Fibroblast of skin of back (primary cell): ENCODE data around the gene HEXIM2.

ENCODE experiments used
- DNase-seq: peaks from one replicate; pipeline ENCODE4 v3.0.0-alpha.2; 2013

Gene HEXIM2

DNA sequence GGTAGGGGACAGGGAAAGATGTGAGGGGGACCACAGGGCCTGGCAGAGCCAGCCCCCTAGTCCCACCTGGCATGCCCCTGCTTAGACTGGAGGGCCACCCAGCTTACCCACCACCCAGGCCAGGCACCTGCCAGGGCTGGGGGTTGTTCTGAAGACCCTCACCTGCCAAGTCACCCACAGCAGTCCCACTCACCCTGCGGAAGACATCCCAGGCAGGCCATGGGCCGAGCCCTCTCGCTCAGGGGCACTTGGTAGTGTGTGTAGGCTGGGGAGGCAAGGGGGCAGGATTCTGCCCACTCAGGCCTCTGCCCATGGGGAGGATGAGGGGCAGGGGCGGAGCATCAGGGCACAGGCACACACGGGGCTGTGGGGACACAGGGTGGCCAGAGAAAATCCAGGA, 33.3 kb upstream of the HEXIM2 start:
- no peak for DNase-seq

- no peak for DNase-seq
Observed at GRCh38 chr17:45128989-45129388, 32.7 kb upstream of the HEXIM2 start.

GRCh38 chr17:45129426-45129939, 32.2 kb upstream of the HEXIM2 start:
- peak; percentile 59 for DNase-seq

DNA sequence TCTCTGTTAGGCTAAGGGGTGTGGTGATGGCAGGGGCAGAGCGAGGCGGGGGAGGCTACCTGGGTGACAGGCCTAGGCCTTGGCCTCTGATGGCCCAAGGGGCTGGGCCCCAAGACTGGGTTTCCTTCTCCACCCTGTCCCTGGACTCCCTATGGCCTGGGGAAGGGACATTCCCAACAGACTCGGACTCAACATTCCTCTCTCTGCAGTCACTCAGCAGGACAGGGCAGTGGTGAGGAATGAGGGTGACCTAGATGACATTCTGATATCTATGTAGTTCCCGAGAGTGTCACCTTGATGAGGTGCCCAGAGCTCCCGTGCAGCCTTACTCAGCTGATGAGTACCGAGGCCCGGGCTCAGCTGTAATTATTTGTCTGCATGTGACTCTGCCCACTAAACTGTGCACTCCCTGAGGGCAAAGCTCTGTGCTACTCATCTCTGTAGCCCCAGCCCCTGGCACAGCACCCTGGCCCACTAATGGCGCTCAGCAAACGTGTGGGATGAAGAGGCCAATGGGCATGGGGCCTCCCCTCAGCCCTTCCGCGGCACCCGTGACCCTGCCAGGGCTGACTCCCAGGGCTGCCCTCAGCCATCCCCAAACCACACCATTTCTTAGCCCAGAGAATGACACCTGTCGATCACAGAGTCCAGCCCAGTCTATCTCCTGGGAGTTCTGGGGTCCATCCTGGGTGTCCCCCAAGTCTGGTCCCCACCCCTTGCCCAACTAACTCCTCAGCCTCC, 31.6 kb upstream of the HEXIM2 start:
- peak; percentile 53 for DNase-seq

DNA sequence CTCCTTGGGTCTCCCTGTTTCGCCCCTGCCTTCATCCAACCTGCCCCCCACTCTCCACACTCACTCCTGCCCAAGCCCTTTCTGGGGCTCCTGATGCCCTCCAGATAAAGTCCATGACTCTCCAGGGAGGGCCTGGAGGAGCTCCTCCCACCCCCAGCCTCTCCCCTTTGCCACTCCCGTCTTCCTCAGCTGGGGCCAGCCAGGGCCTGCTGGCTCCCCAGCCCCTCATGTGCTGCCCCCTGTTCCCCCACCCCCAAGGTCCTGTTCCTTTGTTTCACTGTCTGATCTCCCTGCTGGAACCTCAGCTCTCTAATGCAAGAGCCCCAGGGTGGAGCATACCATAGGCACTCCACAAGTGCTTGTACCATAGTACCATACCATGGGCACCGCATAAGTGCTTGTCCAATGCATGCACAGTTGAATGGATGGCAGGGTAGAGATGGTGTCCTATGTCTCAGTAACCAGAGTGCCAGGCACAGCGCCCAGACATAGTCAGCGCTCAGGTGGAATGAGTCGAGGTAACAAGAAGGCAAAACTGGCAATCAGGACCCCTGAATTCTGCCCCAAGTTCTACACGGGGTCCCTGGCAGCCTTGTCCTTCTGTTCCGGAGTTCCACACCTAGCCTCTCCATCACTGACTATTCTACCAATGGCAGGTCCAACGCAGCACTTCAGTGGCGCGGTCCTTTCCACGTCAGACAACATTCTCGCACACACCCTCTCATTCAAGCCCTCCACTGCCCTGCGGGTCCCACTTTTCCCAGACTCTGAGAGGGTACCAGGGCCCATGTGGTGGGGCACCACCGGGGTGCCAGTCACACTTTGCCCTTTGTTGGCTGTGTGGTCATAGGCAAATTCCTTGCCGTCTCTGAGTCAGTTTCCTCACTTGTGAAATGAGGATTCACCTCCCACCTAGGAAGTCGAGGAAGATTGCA, 30.7 kb upstream of the HEXIM2 start:
- no peak for DNase-seq

GRCh38 chr17:45131616-45132319, 29.9 kb upstream of the HEXIM2 start:
- DNase-seq: peak; percentile 51

DNA sequence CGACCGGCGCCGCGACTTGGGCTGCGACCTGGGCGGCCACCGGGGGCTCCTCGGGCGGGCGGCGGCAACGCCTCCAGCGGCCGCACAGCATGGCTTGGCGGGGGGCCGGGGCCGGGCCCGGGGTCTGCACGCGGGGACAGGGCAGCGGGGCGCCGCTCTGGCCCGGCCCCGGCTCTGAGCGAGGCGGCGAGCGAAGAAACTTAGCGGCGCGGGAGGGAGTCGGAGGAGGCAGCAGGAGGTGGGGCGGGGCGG, 29.4 kb upstream of the HEXIM2 start, which contains the start of gene PLCD3:
PLCD3 (minus strand) TSS at position 196 of the 252 bp plus-strand sequence; CDS start at position 91, 105 bp downstream.
- DNase-seq: no peak

DNA sequence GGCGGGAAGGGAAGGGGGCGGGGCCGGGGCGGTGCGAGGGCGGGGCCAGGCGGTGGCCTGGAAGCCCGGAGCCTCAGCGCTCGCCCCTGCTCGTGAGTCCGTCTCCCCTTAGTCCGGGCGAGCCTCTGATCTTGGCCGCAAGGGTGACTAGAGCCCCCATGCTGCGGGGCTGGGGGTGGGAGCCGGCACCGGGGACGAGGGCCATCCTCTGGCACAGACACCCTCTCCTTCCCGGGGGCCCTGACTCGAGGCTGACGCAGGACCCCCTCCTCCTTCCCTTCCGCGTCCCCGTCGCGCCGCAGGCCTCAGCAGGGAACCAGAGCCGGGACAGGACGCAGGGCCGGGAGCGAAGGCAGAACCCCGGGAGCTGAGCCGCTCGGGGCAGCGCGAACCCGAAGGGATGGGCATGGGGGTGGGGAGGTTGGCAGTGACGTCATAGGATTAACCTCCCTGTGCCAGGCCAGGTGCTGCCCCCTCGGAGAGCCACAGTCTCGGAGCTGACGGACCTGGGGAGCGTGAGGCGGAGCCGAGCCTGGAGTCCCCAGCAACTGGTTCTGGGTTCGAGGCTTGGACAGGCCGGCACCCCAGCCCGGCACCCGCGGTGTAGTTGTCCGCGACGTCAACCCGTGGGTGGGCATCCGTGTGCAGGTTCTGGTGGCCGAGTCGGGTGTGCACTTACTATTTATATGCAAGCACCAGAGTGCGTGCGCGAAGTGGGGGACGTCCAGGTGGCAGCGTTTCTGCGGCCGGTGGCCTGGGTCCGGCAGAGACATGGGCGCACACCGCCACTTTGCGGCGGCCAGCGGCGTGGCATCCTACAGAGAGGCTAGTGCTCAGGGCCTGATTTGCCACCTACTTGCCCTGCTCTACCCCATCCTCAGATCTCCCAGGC, 28.9 kb upstream of the HEXIM2 start:
- peak; percentile 77 for DNase-seq

- peak; percentile 95 for DNase-seq
Observed at GRCh38 chr17:45135192-45135977, 26.3 kb upstream of the HEXIM2 start, which contains the start of gene ACBD4. ACBD4 (plus strand) TSS chr17:45135687; CDS start chr17:45136145, 458 bp downstream.

DNA sequence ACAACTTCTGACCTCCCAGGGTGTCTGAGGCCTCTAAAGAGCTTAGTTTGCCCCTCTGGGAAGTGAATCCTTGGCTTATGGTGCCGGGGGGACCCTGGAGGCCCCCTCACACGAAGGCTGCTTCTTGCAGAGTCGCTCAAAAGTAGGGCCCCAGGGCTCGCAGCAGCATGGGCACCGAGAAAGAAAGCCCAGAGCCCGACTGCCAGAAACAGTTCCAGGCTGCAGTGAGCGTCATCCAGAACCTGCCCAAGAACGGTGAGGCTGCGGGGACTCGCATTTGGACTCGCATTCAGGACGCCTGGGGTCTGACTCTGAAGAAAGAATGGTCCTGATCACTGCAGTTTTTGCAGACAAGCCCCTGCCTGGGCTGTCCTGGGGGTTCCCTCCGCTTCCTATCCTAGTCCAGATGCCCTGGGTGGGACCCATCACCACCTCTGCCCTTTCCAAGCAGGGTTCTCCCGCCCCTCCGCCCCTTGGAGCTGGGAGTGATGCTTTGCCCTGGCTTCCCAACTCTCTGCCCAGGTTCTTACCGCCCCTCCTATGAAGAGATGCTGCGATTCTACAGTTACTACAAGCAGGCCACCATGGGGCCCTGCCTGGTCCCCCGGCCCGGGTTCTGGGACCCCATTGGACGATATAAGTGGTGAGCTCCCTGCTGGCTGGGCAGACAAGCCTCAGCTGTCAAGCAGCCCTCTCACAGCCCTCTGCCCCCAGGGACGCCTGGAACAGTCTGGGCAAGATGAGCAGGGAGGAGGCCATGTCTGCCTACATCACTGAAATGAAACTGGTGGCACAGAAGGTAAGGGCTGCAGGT, 25.5 kb upstream of the HEXIM2 start:
- no peak for DNase-seq

DNA sequence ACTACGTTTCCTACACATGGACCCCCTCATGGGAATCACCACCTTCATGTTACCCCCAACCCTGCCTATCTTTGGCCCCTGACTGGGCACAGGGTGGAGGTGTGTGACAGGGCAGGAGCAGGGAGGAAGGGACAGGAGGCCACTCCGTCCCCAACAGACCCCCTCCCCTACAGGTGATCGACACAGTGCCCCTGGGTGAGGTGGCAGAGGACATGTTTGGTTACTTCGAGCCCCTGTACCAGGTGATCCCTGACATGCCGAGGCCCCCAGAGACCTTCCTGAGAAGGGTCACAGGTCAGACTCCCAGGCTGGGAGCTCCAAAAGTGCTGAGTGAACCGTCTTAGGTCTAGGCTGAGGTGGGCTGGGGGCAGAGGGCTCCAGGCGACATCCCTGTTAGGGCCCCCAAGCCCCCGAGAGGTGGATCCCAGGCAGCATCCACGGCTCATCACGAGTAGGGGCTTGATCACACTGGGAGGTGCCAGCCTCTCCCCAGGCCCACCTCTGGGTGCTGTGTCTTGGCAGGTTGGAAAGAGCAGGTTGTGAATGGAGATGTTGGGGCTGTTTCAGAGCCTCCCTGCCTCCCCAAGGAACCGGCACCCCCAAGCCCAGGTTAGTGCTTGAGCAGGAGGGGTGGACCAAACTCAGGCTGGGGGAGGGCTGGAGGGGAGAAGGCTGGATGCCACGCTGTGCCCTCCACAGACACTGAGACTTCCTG, 24.7 kb upstream of the HEXIM2 start:
- no peak for DNase-seq

GRCh38 chr17:45137561-45138305, 23.9 kb upstream of the HEXIM2 start:
- DNase-seq: no peak

- no peak for DNase-seq
Observed at GRCh38 chr17:45138911-45139532, 22.7 kb upstream of the HEXIM2 start.

DNA sequence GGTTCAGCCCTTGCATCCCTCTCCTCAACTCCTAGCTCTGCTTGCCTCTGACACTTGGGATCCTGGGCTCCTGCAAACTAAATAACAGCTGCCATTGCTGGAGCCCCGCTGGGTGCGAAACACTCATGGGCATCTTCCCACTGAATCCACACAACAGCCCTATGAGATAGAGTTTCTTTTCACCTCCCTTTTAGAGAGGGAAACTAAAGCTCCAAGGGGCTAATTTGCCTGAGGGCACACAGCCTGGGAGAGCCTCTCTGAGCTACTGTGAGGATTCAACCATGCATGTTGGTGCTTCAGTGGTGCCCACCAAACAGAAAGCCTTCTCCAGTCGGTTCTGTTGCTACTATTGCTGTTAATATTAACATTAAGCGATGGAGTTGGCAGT, 22.1 kb upstream of the HEXIM2 start:
- no peak for DNase-seq

DNA sequence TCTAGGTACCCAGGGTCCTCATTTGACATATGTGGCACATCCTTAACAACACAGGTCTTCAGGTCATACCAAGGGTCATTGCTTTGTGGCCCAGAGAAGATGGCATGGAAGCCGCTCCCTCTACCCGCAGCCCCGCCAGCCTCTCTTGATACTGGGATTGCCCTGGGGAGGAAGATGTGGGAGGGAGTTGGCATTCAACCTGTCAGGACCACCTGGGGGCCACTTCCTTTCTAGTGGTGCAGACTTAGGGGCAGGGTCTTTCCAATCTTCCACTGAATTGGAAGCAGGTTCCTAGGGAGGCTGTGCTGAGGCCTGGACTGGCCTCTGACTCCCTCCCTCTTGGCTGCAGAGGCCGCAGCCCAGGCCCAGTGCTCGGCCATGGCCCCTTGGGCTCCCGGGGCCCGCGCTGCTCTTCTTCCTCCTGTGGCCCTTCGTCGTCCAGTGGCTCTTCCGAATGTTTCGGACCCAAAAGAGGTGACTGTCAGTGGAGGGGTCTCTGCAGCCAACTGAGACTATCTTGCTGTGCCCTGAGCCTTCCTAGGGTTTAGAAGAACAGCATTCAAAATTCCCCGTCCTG, 18.5 kb upstream of the HEXIM2 start:
- DNase-seq: no peak

GRCh38 chr17:45143767-45144198, 17.9 kb upstream of the HEXIM2 start:
- peak; percentile 90 for DNase-seq

- DNase-seq: no peak
Observed at GRCh38 chr17:45144199-45145034, 17.3 kb upstream of the HEXIM2 start.
